RWPE2 (cell line): ENCODE data around the gene LTC4S.

Experiments
- ATAC-seq: fragments of 200-7000 bp; cut with Tn5 transposase; 3 replicates; pipeline ENCODE4 v1.9.1; 2021; ENCODE audit warnings: low read depth
- DNase-seq: peaks from one replicate; pipeline ENCODE4 v3.0.0-alpha.2; 2020; ENCODE audit warnings: low spot score
- H3K27ac ChIP-seq: fragments of 450-650 bp; 2 replicates; pipeline ENCODE4 v1.5.1; 2017; ENCODE audit warnings: mild to moderate bottlenecking; ENCODE audit not compliant: poor library complexity, severe bottlenecking
- H3K27me3 ChIP-seq: fragments of 250-450 bp; sonication (Bioruptor Pico); 2 replicates; pipeline ENCODE4 v1.5.1; 2021; ENCODE audit warnings: mild to moderate bottlenecking, moderate library complexity; ENCODE audit not compliant: insufficient read depth, poor library complexity, severe bottlenecking
- H3K36me3 ChIP-seq: fragments of 250-450 bp; sonication (Bioruptor Pico); 2 replicates; pipeline ENCODE4 v1.5.1; 2020; ENCODE audit warnings: low read depth, mild to moderate bottlenecking, moderate library complexity
- H3K4me1 ChIP-seq: fragments of 250-450 bp; sonication (Bioruptor Pico); 2 replicates; pipeline ENCODE4 v1.5.1; 2021; ENCODE audit warnings: mild to moderate bottlenecking, moderate library complexity; ENCODE audit not compliant: insufficient read depth, poor library complexity, severe bottlenecking
- H3K4me3 ChIP-seq: fragments of 250-450 bp; sonication (Bioruptor Pico); 2 replicates; pipeline ENCODE4 v1.5.1; 2021; ENCODE audit warnings: mild to moderate bottlenecking, moderate library complexity; ENCODE audit not compliant: severe bottlenecking
- H3K9me3 ChIP-seq: fragments of 250-450 bp; sonication (Bioruptor Pico); 2 replicates; pipeline ENCODE4 v1.5.1; 2021; ENCODE audit warnings: mild to moderate bottlenecking, moderate library complexity; ENCODE audit not compliant: severe bottlenecking
- CTCF ChIP-seq: fragments of 450-650 bp; IDR thresholded peaks from one replicate; pipeline ENCODE4 v1.5.1; 2017; ENCODE audit warnings: mild to moderate bottlenecking, moderate library complexity; ENCODE audit not compliant: poor library complexity, severe bottlenecking

Gene LTC4S

GRCh38 chr5:179766021-179766725, 27.6 kb upstream of the LTC4S start:
- DNase-seq (no peak), ATAC-seq (no peak)
- no peaks in the 10 kb centered on the region for H3K9me3 ChIP-seq
- no peak overlapping the region for H3K4me3 ChIP-seq
- peaks cover 45% of the 10 kb centered on the region for H3K4me1 ChIP-seq
- H3K36me3 ChIP-seq: peaks cover 58% of the 10 kb centered on the region
- H3K27ac ChIP-seq: peak overlapping the region; percentile 58
- no peak for TF ChIP-seq CTCF
- H3K27me3 ChIP-seq: no peaks in the 10 kb centered on the region

- Histone ChIP-seq H3K4me1 (peaks cover 40% of the 10 kb centered on the region), H3K27ac (peak overlapping the region; percentile 58), H3K9me3 (no peaks in the 10 kb centered on the region), H3K36me3 (peaks cover 66% of the 10 kb centered on the region), H3K27me3 (no peaks in the 10 kb centered on the region), H3K4me3 (no peak overlapping the region)
- DNase-seq: no peak
- no peak for TF ChIP-seq CTCF
- no peak for ATAC-seq
Measured at GRCh38 chr5:179766726-179767455, 26.9 kb upstream of the LTC4S start.

- ATAC-seq (no peak), DNase-seq (no peak)
- Histone ChIP-seq H3K27ac (no peak overlapping the region), H3K36me3 (peaks cover 73% of the 10 kb centered on the region), H3K4me1 (peaks cover 33% of the 10 kb centered on the region), H3K9me3 (no peaks in the 10 kb centered on the region), H3K27me3 (no peaks in the 10 kb centered on the region), H3K4me3 (no peak overlapping the region)
- TF ChIP-seq CTCF: no peak
Measured at GRCh38 chr5:179767496-179768100, 26.2 kb upstream of the LTC4S start.

GRCh38 chr5:179768326-179769085, 25.3 kb upstream of the LTC4S start:
- Histone ChIP-seq H3K27ac (no peak overlapping the region), H3K27me3 (no peaks in the 10 kb centered on the region), H3K36me3 (peaks cover 82% of the 10 kb centered on the region), H3K4me3 (no peak overlapping the region), H3K4me1 (peaks cover 24% of the 10 kb centered on the region), H3K9me3 (no peaks in the 10 kb centered on the region)
- DNase-seq (no peak), ATAC-seq (no peak)
- TF ChIP-seq CTCF: no peak
